Erythroblast (primary cell): ENCODE data around the gene BAG3.

ENCODE experiments used
- GATA1 ChIP-seq: IDR thresholded peaks from 2 replicates; pipeline ENCODE4 v1.6.1; 2011; ENCODE audit warnings: low read depth, mild to moderate bottlenecking, control low read depth, low read length, moderate library complexity
- POLR2A ChIP-seq: IDR thresholded peaks from 2 replicates; pipeline ENCODE4 v1.6.1; 2011; ENCODE audit warnings: mild to moderate bottlenecking, low read length

DNA sequence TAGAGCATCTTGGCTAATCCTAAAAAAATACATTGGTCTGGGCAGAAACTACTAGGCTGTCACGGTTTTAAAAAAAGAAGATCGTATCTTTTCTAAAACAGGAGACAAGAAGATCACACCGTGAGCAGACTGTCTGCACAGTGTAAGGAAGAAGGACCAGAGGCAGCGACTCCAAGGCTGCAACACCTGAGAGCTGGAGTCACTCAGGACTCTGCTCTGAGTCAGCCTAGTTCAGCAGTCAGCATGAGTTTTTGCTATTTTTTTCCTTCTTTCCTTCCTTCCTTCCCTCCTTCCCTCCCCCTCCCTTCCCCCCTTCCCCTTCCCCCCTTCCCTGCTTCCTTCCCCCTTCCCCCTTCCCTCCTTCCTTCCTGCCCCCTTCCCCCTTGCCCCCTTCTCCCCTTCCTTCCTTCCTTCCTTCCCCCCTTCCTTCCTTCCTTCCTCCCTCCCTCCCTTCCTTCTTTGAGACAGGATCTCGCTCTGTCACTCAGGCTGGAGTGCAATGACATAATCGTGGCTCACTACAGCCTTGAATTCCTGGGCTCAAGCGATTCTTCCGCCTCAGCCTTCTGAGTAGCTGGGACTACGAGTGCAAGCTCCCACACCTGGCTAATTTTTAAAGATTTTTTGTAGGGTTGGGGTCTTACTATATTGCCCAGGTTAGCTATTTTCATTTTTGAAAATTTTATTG lies 24.4 kb downstream of the BAG3 start:
- TF ChIP-seq POLR2A (no peak), GATA1 (no peak)
